DMS114 treated with DMSO at 0.1 percent for 48 hours (cell line): ENCODE data around the gene RNGTT.
"Not testable (repeated sequence)": the region's sequence is repeated elsewhere in the genome, so short reads cannot be mapped to it uniquely, and the experiment has no call there.

ENCODE experiments used
- DNase-seq: peaks from one replicate; lab custom pipeline; 2025; ENCODE audit not compliant: unreplicated experiment; lab: John Stamatoyannopoulos, UW

Gene RNGTT

DNA sequence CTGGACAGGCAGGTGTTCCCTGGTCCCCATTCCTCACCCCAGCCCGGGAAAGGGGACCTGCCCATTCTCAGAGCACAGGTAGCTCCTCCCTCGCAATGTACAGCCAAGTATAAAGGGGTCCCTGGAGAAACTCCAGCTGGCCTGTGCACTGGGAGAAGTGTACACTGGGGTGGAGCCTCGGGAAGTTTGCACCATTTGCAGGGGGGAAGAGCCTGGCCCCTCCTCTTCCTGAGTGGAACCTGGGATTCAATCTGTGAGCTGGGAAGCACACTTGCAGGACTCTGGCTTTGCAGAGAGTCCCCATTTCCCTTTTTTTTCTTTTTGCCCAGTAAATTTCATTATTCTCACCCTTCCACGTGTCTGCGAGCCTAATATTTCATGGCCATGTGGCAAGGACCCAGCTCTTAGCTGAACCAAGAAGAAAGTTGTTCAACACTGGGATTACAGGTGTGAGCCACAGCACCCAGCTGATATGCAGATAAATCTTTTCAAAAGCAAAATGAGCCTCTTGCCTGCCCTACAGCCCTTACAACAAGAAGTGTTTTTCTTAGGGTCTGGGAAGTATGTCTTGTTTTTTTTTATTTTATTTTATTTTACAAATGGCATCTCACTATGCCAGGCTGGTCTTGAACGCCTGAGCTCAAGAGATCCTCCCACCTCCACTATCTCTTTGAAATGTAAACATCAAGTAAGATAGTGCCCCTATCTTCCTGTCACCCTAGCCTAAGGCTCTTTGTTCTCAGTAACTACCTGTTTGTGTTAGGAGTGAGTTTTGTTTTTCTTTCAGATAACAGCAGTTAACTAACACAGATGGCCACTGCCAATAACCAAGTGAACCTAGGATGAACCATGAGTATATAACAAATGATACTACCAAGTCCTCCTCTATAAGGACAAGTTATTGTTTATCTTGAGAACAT, 9.3 kb upstream of the RNGTT start:
- no peak for DNase-seq

DNA sequence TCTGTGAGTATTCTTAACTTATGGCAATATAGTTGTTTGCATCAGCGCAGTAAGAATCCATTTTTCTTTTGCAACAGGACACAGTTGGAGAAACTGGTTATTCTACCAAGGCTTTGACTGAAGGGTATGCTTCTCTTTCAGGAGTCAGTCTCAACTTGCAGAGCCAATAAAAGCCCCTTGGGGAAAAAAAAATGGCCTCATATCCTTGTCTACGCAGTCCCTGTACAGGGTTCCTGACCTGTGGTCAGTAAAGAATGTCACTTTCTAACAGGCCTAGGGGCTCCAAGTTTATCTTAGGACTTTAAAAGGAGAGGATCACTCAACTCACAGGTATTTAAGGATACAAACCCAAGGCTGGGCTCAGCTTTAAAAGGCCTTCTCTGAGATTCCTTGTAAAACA, 6.9 kb upstream of the RNGTT start:
- no peak for DNase-seq

DNA sequence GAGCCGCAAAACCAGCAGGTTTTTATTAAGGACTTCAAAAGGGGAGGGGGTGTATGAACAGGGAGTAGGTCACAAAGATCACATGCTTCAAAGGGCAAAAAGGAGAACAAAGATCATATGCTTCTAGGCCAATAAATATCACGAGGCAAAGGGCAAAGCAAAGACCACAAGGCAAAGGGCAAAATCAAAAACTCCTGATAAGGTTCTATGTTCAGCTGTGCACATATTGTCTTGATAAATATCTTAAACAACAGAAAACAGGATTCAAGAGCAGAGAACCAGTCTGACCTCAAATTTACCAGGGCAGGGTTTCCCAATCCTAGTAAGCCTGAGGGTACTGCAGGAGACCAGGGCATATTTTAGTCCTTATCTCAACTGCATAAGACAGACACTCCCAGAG, 5.8 kb upstream of the RNGTT start:
- not testable (repeated sequence) for DNase-seq

DNA sequence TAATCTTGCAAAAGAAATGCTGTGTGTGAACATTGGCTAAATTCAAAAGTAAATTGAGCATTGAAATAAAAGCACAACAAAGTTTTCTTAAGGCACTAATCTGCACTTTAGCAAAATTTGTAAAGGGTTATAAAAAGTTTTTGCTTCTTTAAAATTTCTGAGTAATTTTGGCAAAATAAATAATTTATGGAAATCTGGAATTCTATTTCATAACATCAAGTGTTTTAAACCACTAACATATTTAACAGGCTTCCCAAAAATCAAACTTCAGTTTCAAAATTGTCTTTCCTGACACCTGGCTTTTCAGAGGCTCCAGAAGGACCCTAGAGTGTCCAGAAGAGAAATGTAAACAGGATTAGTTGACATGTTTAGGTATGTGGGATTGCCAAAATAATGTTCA, 4.5 kb upstream of the RNGTT start:
- DNase-seq, result no peak

DNA sequence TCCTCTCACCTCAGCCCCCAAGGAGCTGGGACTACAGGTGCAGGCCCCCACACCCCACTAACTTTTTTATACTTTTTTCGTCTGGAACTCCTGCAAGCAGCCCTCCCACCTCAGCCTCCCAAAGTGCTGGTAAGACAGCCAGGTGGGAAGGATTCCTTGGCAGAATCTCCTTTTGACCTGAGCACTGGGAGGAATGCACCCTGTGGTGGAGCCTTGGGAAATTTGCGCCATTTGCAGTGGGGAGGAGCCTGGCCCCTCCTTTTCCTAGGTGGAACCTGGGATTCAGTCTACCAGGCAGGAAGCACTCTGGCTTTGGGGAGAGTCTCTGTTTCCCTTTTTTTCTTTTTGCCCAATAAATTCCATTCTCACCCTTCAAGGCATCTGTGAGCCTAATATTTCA, 2.3 kb upstream of the RNGTT start:
- no peak for DNase-seq

DNA sequence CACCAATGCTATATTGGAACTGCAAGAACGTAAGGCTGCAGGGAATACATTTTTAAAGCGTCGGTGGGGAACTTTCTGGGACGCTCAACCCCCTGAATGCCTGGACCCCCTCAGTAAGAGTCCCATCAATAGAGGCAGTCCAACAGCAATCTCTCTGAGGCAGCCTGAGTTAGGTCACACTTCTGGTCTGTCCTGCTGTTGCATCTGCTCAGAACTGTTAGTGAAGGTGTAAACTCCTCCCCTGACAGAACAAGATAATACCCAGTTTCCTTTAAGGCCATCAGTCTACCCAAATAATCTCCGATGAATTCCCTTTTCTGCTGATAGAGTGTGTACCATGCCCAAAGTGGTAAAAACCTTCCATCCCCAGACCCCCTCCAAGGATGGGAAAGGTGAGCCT, 1.1 kb upstream of the RNGTT start:
- no peak for DNase-seq

DNA sequence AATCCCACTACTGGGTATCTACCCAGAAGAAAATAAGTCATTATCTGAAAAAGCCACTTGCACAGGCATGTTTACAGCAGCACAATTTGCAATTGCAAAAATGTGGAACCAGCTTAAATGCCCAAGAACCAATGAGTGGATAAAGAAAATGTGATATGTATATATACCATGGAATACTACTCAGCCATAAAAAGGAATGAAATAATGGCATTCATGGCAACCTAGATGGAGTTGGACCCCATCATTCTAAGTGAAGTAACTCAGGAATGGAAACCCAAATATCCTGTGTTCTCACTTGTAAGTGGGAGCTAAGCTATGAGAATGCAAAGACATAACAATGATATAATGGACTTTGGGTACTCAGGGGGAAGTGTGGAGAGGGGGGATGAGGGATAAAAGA, 4.6 kb downstream of the RNGTT start:
- DNase-seq, result no peak

DNA sequence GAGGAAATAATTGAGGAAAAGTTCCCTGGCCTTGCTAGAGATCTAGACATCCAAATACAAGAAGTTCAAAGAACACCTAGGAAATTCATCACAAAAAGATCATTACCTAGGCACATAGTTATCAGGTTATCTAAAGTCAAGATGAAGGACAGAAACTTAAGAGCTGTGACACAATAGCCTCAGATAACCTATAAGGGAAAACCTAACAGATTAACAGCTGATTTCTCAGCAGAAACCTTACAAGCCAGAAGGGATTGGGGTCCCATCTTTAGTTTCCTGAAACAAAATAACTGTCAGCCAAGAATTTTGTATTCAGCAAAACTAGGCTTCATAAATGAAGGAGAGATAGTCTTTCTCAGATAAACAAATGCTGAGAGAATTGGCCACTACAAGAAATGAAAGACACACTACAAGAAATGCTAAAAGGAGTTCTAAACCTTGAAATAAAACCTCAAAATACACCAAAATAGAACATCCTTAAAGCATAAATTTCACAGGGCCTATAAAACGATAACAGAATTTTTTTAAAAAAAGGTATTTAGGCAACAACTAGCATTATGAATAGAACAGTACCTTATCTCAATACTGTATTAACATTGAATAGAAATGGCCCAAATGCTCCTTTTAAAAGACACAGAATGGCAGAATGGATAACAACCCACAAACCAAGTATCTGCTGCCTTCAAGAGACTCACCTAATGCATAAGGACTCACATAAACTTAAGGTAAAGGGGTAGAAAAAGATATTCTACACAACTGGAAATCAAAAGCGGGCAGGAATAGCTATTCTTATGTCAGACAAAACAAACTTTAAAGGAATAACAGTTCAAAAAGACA, 9.7 kb downstream of the RNGTT start:
- DNase-seq, result no peak

DNA sequence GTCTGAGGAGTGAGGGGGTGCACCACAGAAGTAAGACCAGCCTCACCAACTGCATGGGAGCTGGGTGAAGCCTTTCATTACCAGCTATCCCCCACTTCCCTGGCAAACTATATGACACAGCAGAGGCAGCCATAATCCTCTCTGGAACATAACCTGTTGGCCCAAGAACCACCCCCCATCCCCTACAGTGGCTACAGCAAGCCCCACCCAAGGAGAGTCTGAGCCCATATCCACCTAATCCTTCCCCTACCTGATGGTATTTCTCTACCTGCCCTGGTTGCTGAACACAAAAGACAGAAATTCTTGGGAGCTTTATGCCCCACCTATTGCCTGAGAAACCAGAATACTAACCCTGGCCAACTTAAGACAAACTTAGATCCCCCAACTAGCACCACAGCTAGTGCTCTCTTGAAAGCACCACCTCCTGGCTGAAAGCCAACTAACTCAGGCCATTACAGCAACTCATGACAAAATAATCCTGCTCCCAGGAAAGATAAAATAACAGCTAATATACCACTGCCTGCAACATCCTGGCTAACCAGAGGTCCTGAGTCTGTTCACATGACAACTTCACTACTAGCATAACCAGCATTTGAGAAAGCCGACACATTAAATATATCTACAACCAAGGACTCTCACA, 11.2 kb downstream of the RNGTT start:
- no peak for DNase-seq

DNA sequence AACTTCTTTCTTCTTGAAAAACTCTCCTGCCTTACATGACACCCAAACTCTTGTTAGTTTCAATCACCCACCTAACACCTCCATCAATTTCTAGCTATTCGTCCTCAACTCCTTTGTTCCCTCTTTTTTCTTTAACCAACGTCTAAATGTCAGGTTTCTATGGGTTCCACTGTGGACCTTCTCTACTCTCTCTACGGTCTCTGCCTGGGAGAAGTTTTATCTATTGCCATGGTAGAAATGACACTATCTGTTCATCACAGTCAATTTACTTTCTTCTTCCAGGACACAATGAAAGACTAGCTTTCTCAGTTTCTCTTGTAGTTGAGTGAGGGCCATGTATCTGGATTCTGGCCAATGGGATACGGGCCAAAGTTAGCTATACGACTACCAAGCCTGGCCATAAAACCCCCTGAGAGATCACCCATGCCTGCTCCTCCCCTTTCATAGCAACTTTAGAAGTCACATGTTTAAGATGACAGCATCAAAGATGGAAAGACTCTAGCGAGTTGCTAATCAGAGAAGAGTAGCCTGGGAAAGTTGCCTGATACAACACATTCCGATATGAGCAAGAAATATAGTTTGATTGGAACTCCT, 17.9 kb downstream of the RNGTT start:
- no peak for DNase-seq

DNA sequence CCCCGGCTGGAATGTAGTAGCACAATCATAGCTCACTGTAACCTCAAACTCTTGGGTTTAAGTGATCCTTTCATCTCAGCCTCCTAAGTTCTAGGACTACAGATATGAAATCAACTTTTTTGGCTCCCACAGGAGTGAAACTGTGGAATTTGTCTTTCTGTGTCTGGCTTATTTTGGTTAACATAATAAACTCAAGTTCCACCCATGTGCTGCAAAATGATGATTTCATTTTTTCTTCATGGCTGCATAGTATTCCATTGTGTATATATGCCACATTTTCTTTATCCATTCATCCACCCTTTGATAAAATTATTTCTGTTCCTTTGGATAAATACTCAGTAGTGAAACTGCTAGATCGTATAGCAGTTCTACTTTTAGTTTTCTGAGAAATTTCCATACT, 29.9 kb downstream of the RNGTT start:
- DNase-seq, result no peak

DNA sequence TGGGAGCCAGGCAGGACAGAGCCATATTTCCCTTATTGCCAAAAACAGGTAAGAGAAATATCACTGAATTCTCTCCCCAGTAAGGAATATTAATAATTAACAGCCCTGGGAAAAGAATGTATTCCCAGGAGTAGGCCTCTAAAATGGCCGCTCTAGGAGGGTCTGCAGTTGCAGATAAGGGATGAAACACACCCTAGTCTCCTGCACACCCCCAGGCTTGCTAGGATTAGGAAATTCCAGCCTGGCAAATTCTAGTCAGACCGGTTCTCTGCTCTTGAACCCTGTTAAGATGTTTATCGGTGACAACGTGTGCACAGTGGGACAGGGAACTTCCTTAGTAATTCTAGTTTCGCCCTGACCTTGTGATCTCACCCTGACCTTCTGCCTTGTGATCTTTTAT, 31.4 kb downstream of the RNGTT start:
- DNase-seq, result not testable (repeated sequence)

DNA sequence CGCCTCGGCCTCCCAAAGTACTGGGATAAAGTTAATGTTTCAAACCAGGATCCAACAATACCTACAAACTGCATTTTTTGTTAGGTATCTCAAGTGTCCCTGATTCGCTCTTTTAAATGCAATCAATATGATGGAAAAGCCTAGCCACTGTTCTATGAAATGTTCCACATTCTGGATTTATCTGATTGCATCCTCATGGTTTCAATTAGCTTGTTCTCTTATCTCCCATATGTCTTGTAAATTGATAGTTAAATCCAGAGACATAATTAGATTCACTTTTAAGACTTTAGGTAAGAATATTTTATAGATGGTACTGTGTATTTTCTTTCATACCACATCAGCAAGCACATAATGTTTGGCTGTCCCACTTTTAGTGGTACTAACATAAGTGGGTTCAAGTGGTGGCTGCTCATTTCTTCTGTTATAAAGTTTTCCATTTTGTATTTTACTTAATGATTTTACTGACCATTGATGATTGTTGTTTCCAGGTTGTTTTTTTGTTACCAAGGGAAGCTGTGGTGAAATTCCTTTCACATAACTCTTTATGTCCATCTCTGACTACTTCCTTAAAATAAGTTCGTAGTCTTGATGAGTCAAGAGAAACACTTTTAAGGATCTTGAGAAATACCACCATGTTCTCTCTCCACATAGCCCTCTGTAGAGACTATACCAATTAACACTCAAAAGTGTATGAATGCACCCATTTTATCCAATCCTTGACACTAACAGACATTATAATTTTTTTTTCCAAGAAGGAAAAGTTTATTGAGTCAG, 40.5 kb downstream of the RNGTT start:
- DNase-seq, result no peak

DNA sequence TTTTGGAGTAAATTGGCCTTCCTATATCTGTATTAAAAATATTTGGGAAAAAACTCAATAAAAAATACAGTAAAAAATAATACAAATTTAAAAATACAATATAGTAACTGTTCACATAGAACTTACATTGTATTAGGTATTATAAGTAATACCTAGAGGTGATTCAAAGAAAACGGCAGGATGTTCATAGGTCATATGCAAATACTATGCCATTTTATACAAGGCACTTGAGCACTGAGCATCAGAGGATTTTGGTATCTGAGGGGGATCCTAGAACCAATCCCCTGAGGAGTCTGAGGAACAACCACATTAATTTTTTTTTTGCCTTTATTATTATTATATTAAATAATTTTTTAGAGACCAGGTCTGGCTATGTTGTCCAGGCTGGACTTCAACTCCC, 41.7 kb downstream of the RNGTT start:
- no peak for DNase-seq

DNA sequence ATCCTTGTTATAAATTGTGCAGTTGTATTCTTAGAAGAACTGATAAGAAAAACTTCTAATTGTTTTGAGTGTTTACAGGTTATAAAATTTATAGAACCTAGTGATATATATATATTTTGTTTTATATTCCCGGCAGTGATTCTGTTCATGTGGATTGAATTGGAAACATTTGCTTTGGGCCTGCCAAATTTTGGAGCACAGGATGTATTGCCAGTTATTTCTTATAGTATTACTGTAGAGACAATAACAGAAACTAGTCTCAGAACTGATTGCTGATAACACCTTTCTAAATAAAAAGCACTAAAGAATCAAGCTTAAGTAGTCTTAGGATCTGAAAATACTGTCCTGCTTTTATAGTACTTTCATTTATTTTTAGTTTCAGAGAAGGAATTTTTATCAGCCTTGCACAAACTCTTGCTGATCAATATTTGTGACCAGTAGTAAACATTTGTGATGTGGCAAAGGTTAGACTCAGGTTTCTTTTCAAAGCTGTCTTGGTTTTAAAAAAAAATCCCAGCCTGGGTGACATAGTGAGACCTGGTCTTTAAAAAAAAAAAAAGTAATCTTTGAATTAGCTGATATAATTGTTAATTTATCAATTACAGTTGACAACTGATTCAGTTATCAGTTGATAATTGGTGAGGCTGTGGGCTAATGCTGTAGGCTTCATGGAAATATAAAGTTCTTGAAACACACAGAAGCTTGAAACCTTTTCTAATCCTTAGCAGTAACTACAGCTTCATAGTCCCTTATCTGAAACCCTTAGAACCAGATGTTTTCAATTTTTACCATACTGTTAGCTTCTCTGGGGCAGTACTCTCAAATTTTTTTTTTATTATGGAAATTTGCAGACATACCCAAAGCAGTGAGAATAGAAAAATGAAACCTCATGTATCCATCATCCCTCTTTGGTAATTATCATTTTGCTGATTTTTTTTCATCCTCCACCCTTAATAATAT, 42.4 kb downstream of the RNGTT start:
- DNase-seq, result no peak

DNA sequence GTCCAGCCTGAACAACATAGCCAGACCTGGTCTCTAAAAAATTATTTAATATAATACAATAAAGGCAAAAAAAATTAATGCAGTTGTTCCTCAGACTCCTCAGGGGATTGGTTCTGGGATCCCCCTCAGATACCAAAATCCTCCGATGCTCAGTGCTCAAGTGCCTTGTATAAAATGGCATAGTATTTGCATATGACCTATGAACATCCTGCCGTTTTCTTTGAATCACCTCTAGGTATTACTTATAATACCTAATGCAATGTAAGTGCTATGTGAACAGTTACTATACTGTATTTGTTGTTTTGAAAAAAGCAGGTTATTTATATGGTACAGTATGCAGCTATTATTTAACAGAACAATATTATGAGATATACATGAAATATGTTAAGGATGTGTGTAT, 43.3 kb downstream of the RNGTT start:
- no peak for DNase-seq

DNA sequence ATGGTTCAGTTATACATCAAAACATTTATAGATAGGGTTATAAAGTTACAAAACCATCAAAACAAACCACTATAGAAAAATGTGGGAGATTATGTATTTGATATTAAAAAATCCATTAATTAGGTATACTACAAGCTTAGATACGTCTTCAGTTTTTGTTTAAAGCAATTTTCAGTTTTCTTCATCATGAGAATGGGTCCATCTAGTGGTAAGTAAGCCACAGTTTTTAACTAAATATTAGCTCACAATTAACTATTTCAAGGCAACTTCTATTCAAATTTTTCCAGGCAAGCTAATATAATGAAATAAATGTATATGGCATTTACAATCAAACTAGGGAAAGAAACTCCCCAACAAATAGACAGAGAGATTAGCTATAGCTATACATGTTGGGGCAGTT, 44.4 kb downstream of the RNGTT start:
- DNase-seq, result no peak

DNA sequence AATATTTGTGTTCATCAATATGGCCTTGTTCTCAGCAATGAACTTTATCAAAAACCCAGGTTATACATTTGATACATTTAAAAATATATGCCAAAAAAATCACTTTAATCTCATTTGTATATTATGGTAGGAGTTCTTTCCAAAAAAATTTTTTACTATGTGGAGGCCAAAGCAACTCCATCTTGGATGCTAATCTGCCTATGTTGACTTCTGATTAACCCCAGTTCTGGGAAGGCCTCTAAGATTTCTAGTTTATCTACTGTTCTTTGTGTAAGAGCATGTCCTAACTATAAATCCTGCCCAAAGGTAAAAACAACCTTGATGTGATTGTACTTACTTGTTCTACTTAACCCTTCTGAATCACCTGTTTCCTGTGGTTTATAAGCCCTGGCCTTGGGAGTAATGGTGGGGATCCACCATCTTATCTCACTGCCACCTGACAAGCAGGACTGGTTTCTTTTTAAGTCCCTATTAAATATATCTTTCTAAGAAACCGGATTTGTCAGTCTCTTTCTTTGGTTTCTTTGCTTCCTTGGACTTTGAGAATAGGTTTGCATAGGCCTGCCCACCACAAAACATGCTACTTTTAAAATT, 46.7 kb downstream of the RNGTT start:
- no peak for DNase-seq
